ENCODE data around the gene ST3GAL3. TPM values are rescaled to one million over a fixed set of nuclear protein-coding genes. Genes with fewer than 3 reads are reported as not detected.
A peak's percentile ranks its signal among the peaks of the same experiment; 100 is the strongest.

ST3GAL3 gene
- total and polyA plus RNA-seq, 8 donors, result 1.6 to 68.3 (median 6.7) TPM

GRCh38 chr1:43857163-43857562 is 149.8 kb downstream of the ST3GAL3 start:
- no peak for DNase-seq
- Histone ChIP-seq H3K4me3 (no peak overlapping the region), H3K9me3 (no peaks in the 10 kb centered on the region), H3K27ac (no peak overlapping the region), H3K4me1 (peaks cover 0 to 32% (median 24%) of the 10 kb centered on the region in 4 donors), H3K36me3 (peaks cover 0 to 4% (median 0%) of the 10 kb centered on the region in 4 donors), H3K27me3 (no peaks in the 10 kb centered on the region)
- intact Hi-C loops (cut with DNase I; ENCODE audit: low total_unique reads), result no loop called here
- TF ChIP-seq EP300 (IDR thresholded peaks at IDR 0.05), result no peak
- no peak for TF ChIP-seq CTCF (IDR thresholded peaks at IDR 0.05)

GRCh38 chr1:43858324-43858723 is 151.0 kb downstream of the ST3GAL3 start:
- peak overlapping the region in 2 of 5 donors; percentile 55 to 58 for H3K27ac ChIP-seq
- intact Hi-C loops (cut with DNase I; ENCODE audit: low total_unique reads), result no loop called here
- H3K4me3 ChIP-seq, result no peak overlapping the region
- TF ChIP-seq CTCF (IDR thresholded peaks at IDR 0.05), result no peak
- no peak for TF ChIP-seq EP300 (IDR thresholded peaks at IDR 0.05)
- peak in 1 of 3 donors; percentile 14 for TF ChIP-seq POLR2AphosphoS5 (IDR thresholded peaks at IDR 0.05)
- WGBS, 5 donors, result 0 to 27% (median 11%) methylated on average over 2 of the region's 2 CpGs
- DNase-seq, result peak; percentile 69 to 75
- peaks cover 0 to 25% (median 18%) of the 10 kb centered on the region in 4 donors for H3K4me1 ChIP-seq
- H3K36me3 ChIP-seq, result peaks cover 0 to 4% (median 0%) of the 10 kb centered on the region in 4 donors
- no peaks in the 10 kb centered on the region for H3K9me3 ChIP-seq
- H3K27me3 ChIP-seq, result no peaks in the 10 kb centered on the region

DNA sequence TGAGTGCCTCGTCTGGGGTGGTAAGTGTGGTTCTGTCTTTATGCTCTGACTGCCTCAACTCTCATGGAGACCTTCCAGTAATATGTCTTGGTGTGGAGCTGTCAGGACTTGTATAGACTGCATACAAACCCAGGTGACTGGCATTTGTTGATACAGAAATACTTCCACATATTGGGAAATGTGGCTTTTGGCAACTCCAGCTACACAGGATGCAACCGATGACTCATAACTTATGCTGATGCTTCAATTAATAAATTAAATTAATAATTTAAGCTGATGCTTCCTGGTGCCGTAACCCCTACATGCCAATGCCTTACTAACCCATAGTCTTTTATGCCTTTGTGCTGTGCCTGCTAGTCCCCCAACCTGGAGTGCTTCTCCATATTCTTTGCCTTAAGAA is 154.0 kb downstream of the ST3GAL3 start:
- Histone ChIP-seq H3K36me3 (peaks cover 0 to 4% (median 0%) of the 10 kb centered on the region in 4 donors), H3K9me3 (no peaks in the 10 kb centered on the region), H3K27me3 (no peaks in the 10 kb centered on the region), H3K27ac (no peak overlapping the region), H3K4me3 (no peak overlapping the region), H3K4me1 (peaks cover 0 to 26% (median 17%) of the 10 kb centered on the region in 4 donors)
- 71 to 96% (median 83%) methylated on average over 3 of the region's 3 CpGs for WGBS, 5 donors
- no peak for DNase-seq
- TF ChIP-seq POLR2A (IDR thresholded peaks at IDR 0.05), result no peak
- TF ChIP-seq EP300 (IDR thresholded peaks at IDR 0.05), result no peak
- no peak for TF ChIP-seq POLR2AphosphoS5 (IDR thresholded peaks at IDR 0.05)
- no peak for TF ChIP-seq CTCF (IDR thresholded peaks at IDR 0.05)
- intact Hi-C loops (cut with DNase I; ENCODE audit: low total_unique reads), result no loop called here

- Histone ChIP-seq H3K27ac (no peak overlapping the region), H3K9me3 (no peaks in the 10 kb centered on the region), H3K4me3 (no peak overlapping the region), H3K36me3 (peaks cover 0 to 4% (median 0%) of the 10 kb centered on the region in 4 donors), H3K4me1 (peaks cover 0 to 26% (median 17%) of the 10 kb centered on the region in 4 donors), H3K27me3 (no peaks in the 10 kb centered on the region)
- WGBS, 5 donors, result 93 to 96% (median 95%) methylated on average over 5 to 7 of the region's 7 CpGs
- TF ChIP-seq EP300 (IDR thresholded peaks at IDR 0.05), result no peak
- TF ChIP-seq CTCF (IDR thresholded peaks at IDR 0.05), result no peak
- no peak for TF ChIP-seq POLR2AphosphoS5 (IDR thresholded peaks at IDR 0.05)
- TF ChIP-seq POLR2A (IDR thresholded peaks at IDR 0.05), result no peak
- no peak for DNase-seq
- intact Hi-C loops (cut with DNase I; ENCODE audit: low total_unique reads), result no loop called here
These were observed 154.8 kb downstream of the ST3GAL3 start for GRCh38 chr1:43861988-43862735.
